ENCODE data around the gene ESPN.
A peak's percentile ranks its signal among the peaks of the same experiment; 100 is the strongest.
"Not testable (repeated sequence)": the region's sequence is repeated elsewhere in the genome, so short reads cannot be mapped to it uniquely, and the experiment has no call there.

ESPN gene

GRCh38 chr1:6445062-6445763 is 20.6 kb downstream of the ESPN start:
- no peak overlapping the region for H3K9ac ChIP-seq (ENCODE audit: low read depth, low read length)
- H3K9me3 ChIP-seq (ENCODE audit: control insufficient read depth, insufficient read depth, low read length), result no peaks in the 10 kb centered on the region
- peaks cover 13% of the 10 kb centered on the region; the same call in 1 of the 2 replicates for H3K4me1 ChIP-seq (ENCODE audit: insufficient read depth, low read length)
- H3K36me3 ChIP-seq (ENCODE audit: insufficient read depth, low read length), result no peaks in the 10 kb centered on the region

DNA sequence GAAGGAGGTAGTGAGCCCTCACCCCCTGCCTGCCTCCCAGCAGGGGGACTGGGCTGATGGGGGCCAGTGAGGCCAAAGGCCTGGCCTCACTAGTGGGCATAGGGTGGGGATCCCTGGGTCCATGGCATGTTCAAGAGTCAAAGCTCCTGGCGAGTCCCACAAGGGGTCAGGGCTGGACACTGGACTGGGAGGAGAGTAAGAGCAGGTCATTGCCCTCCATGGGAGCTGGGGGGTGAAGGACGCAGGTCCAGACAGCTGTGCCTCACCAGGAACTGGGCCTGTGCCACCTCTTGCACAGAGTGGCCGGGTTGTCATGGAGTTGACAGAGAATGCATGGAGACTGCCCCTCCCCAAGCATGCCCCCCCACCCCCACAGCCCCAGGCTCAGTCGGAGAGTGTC is 21.4 kb downstream of the ESPN start:
- peaks cover 13% of the 10 kb centered on the region; the same call in 1 of the 2 replicates for H3K4me1 ChIP-seq (ENCODE audit: insufficient read depth, low read length)
- H3K9me3 ChIP-seq (ENCODE audit: control insufficient read depth, insufficient read depth, low read length); H3K9ac ChIP-seq (ENCODE audit: low read depth, low read length); H3K36me3 ChIP-seq (ENCODE audit: insufficient read depth, low read length): not testable (repeated sequence)

DNA sequence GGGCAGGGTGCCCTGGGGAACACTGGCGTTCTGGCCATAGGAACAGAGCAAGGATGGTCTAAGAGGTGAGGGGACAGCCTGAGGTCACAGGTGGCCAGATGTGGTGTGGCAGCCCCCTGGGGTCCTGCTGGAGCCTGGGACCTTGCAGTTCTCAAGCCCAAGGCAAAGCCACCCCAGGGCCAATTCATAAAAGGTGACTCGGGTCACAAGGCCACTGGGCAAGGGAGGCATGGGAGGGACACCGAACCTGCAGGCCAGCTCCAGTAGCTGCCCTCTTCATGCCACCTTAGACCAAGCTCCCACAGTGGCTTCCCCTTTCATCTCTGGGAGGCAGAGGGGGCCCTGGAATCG is 22.1 kb downstream of the ESPN start:
- H3K4me1 ChIP-seq (ENCODE audit: insufficient read depth, low read length), result peaks cover 13% of the 10 kb centered on the region; the same call in 1 of the 2 replicates
- H3K9me3 ChIP-seq (ENCODE audit: control insufficient read depth, insufficient read depth, low read length), result no peaks in the 10 kb centered on the region
- H3K9ac ChIP-seq (ENCODE audit: low read depth, low read length), result peak overlapping the region; percentile 45; the same call in 1 of the 2 replicates
- H3K36me3 ChIP-seq (ENCODE audit: insufficient read depth, low read length), result no peaks in the 10 kb centered on the region

DNA sequence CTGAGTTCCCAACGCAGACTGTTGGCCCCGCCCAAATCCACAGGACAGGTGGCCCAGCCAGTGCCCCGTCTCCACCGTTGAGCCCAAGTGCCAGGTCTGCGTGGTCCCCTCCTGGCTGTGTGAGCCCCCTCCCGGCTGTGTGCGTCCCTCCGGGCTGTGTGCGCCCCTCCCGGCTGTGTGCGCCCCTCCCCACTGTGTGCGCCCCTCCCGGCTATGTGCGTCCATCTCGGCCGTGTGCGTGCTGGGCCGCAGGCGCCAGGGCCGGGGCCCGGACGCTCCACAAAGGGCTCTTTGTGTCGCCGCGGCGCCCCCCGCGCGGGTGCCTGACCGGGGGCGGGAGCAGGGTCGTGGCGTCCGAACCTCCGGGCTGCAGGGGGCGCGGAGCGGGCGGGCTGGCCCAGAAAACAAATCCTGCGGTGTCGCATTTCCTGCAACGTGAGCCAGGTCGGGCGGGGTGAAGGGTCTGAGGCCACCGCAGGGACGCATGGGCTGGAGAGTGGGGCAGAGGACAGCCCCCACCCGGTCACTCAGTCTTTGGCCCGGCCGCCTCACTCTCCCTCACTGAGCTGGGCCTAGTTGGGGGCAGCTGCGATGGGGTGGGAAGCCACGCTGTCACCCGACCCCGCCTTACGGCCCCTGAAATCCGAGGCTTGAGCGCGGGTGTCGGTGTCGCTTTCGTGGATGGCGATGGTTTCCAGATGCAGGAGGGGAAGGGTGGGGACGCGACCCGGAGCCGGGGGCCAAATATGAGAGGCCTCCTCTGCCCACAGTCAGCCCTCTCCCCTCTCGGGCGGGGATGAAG is 22.6 kb downstream of the ESPN start:
- Histone ChIP-seq H3K36me3 (ENCODE audit: insufficient read depth, low read length) (no peaks in the 10 kb centered on the region), H3K4me1 (ENCODE audit: insufficient read depth, low read length) (peaks cover 13% of the 10 kb centered on the region; the same call in 1 of the 2 replicates), H3K9ac (ENCODE audit: low read depth, low read length) (peak overlapping the region; percentile 45), H3K9me3 (ENCODE audit: control insufficient read depth, insufficient read depth, low read length) (no peaks in the 10 kb centered on the region)

DNA sequence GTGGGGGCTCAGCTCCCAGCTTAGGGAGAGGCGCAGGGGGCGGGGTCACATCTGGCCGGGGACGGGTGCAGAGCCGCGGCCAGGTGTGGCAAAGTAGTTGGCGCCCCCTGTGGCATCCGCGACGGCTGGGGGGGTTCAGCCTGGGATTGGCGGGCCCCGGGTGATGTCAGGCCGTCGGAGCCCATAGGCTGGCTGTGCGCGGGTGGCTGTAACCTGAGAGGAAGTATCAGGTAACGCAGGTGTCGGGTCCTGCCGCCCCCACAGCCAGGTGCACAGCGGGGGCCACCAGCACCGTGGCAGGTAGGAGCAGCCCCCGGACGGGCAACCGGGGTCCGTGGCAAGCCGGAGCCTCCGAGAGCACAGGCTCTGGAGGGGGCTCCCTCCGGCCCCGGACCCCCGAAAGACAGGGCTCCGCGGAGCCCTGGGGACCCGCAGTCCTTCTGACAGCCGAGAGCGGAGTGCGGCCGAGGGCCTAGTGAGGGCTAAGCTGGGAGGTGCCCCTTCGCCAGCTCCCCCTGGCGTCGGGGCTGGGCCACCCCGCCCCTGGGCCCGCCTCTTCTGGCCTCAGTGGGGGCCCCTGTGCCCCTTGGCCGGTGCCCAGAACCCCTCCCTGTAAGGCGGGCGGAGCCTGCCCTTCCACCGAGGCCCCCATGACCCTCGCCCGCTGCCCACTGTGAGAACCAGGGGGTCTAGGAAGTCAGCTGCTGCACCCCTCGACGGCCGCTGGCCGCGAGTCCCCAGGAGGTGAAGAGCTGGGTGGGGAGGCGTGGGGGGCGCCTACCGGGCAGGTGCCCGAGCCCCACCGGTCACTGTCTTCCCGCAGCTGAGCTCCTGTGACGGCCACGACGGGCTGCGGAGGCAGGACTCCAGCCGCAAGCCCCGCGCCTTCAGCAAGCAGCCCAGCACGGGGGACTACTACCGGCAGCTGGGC is 23.5 kb downstream of the ESPN start:
- Histone ChIP-seq H3K9me3 (ENCODE audit: control insufficient read depth, insufficient read depth, low read length) (no peaks in the 10 kb centered on the region), H3K4me1 (ENCODE audit: insufficient read depth, low read length) (peaks cover 13% of the 10 kb centered on the region; the same call in 1 of the 2 replicates), H3K9ac (ENCODE audit: low read depth, low read length) (peak overlapping the region; percentile 45), H3K36me3 (ENCODE audit: insufficient read depth, low read length) (no peaks in the 10 kb centered on the region)

GRCh38 chr1:6448749-6449631 is 24.4 kb downstream of the ESPN start:
- H3K9me3 ChIP-seq (ENCODE audit: control insufficient read depth, insufficient read depth, low read length), result no peaks in the 10 kb centered on the region
- H3K36me3 ChIP-seq (ENCODE audit: insufficient read depth, low read length), result no peaks in the 10 kb centered on the region
- peak overlapping the region; percentile 45 for H3K9ac ChIP-seq (ENCODE audit: low read depth, low read length)
- H3K4me1 ChIP-seq (ENCODE audit: insufficient read depth, low read length), result peaks cover 13% of the 10 kb centered on the region; the same call in 1 of the 2 replicates

DNA sequence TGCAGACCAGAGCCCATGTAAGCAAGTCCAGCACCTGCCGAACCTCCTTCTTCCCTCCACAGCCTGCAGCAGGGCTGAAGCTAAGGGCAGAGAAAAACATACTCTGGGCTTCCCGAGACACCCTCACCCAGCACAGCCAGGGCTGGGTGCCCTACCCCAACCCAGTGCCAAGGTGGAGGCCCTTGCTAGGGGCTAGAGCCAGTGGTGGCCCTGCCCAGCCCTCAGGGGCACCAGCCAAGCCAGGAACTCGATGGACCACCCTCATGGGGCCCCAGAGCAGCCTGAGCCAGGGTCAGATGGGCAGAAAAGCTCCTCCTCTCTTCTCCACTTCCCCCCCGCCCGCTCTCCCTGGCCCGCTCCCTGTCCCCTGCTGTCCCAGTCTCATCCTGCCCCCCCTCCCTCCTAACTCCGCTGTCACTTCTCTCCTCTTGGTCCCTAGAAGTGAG is 25.5 kb downstream of the ESPN start:
- no peak overlapping the region for H3K9ac ChIP-seq (ENCODE audit: low read depth, low read length)
- no peaks in the 10 kb centered on the region for H3K36me3 ChIP-seq (ENCODE audit: insufficient read depth, low read length)
- H3K4me1 ChIP-seq (ENCODE audit: insufficient read depth, low read length), result peaks cover 13% of the 10 kb centered on the region; the same call in 1 of the 2 replicates
- H3K9me3 ChIP-seq (ENCODE audit: control insufficient read depth, insufficient read depth, low read length), result no peaks in the 10 kb centered on the region

DNA sequence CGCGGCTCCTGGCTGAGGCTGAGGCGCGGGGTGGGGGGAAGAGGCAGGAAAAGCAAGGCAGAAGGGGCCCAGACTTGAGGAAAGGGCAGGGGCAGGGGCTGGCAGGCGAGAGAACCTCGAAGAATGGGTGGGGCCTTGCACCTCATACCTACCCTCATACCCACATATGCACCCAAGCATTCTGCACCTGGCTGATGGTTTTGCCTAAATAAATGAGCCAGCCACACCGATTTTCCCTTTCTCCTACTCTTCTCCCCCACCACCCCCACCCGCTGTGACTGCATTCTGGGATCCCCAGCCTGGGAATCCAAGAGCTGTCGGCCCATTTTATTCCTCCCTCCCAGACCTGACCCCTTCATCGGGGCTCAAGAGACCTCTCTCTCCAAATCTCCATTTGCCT is 25.9 kb downstream of the ESPN start:
- peaks cover 13% of the 10 kb centered on the region; the same call in 1 of the 2 replicates for H3K4me1 ChIP-seq (ENCODE audit: insufficient read depth, low read length)
- not testable (repeated sequence) for H3K36me3 ChIP-seq (ENCODE audit: insufficient read depth, low read length); H3K9ac ChIP-seq (ENCODE audit: low read depth, low read length); H3K9me3 ChIP-seq (ENCODE audit: control insufficient read depth, insufficient read depth, low read length)

GRCh38 chr1:6450943-6451373 is 26.4 kb downstream of the ESPN start:
- H3K4me1 ChIP-seq (ENCODE audit: insufficient read depth, low read length), result peaks cover 13% of the 10 kb centered on the region; the same call in 1 of the 2 replicates

GRCh38 chr1:6453895-6454855 is 29.6 kb downstream of the ESPN start:
- not testable (repeated sequence) for H3K4me1 ChIP-seq (ENCODE audit: insufficient read depth, low read length); H3K9ac ChIP-seq (ENCODE audit: low read depth, low read length); H3K9me3 ChIP-seq (ENCODE audit: control insufficient read depth, insufficient read depth, low read length); H3K36me3 ChIP-seq (ENCODE audit: insufficient read depth, low read length)

More at GRCh38 chr1:6450943-6451373, 26.4 kb downstream of the ESPN start:
- Histone ChIP-seq H3K9me3 (ENCODE audit: control insufficient read depth, insufficient read depth, low read length) (no peaks in the 10 kb centered on the region), H3K9ac (ENCODE audit: low read depth, low read length) (no peak overlapping the region), H3K36me3 (ENCODE audit: insufficient read depth, low read length) (no peaks in the 10 kb centered on the region)

GRCh38 chr1:6454856-6455751 is 30.5 kb downstream of the ESPN start:
- peaks cover 3% of the 10 kb centered on the region; the same call in 1 of the 2 replicates for H3K4me1 ChIP-seq (ENCODE audit: insufficient read depth, low read length)
- no peak overlapping the region for H3K9ac ChIP-seq (ENCODE audit: low read depth, low read length)
- H3K36me3 ChIP-seq (ENCODE audit: insufficient read depth, low read length), result no peaks in the 10 kb centered on the region
- H3K9me3 ChIP-seq (ENCODE audit: control insufficient read depth, insufficient read depth, low read length), result no peaks in the 10 kb centered on the region
